HPDE6-E6E7 (cell line): ENCODE data around the gene TRIM41.
"Not testable (repeated sequence)": the region's sequence is repeated elsewhere in the genome, so short reads cannot be mapped to it uniquely, and the experiment has no call there.

Source experiments
- DNase-seq: peaks from one replicate; pipeline ENCODE4 v3.0.0; 2011; ENCODE audit warnings: missing footprints; ENCODE audit errors: extremely low spot score

TRIM41 gene

DNA sequence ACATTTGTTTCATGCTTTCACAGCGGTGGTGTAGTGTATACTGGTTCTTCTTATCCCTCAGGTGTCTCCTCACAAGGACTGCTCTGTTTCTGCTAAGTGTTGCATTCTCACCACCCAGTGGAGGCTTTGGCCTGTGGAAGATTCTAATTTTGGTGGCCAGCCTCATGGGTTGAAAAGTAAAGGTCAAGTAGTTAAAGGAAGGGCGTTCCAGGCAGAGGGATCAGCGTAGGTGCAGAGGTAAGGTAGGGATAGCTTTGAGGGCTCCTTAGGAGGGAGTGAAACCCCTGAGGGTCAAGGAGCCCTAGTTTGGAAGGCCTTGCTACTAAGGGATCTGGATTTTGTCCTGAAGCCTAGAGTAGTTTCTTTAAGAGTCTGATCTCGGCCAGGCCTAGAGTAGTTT lies 25.2 kb downstream of the TRIM41 start:
- no peak for DNase-seq

DNA sequence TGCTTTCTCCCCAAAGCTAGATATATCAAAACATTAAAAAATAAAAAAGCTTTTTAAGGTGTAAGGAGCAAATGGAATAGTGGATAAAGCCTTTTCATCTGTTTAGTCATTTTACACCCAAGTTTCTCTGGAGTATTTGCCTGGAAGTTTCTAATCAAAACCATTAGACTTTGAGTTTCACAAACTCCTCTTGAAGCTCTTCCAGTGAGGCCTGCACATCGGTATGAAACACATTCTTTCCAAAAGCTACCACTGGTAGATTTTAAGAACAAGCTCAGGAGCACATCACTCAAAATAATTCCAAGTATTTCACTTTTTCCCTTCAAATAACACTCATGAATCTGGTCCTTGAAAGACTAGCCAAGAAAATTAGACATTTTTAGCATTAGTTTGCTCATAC lies 32.2 kb downstream of the TRIM41 start:
- DNase-seq: no peak

DNA sequence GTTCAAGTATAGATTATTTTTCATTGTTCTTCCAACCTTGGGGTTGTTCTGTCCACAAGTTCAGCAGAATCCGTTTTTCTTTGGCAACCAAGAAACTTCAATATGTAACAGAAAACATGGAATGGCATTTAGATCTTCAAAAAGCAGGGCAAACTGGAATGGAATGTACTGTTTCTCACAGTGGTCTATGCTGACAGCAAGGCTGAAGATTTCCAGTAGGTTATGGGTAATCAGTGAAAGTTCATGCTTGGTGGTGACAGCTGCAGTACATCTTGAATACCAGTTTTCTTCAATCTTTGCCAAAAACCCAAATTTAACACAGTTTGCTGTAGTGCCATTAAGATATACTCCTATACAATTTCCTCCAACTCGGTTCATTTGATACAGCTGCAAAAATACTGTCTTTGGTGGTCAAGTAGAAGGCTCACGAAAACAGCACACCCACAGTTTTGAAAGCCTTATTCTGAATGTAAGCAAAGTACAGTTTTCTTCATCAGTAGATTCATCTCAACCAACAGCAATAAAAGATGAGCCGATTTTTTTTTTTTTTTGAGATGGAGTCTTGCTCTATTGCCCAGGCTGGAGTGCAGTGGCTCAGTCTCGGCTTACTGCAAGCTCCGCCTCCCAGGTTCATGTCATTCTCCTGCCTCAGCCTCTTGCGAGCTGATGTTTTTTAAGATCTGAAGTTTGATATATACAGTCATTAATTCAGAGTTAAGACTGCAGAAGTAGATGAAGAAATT lies 32.9 kb downstream of the TRIM41 start:
- no peak for DNase-seq

DNA sequence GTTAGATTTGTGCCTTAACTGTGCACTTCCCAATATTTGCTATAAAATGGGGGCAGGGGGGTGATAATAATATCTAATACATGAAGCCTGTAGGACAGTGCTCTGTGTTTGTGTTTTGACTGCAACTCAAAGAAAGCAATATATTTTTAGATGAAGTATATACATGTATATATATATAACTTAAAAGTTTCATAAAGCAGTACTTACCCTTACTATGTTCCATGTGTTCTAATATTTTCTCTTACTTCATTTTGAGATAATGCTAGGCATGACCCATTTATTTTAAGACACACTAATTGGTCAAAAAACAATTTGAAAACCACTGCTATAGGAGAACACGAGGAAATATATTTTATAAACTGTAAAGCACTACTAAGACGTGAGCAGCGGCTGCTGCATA lies 35.5 kb downstream of the TRIM41 start:
- DNase-seq: no peak

DNA sequence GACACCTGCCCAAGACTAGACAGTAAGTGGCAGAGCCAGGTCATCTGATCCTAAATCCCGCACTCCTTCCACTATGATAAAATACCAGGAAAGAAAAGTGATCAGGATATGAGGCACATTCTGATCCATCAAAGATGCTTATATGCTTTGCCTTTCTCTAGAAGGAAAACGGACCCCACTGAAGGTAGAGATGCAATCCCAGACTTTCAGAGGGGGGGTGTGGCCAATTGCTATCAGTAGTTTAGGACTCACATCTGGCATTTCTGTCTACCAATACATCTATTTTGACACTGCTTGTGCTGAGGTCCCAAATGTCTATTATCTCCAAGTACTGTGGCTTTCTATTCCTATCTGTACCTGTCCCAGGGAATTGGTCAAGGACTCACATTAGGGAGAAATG lies 36.2 kb downstream of the TRIM41 start:
- DNase-seq: no peak

DNA sequence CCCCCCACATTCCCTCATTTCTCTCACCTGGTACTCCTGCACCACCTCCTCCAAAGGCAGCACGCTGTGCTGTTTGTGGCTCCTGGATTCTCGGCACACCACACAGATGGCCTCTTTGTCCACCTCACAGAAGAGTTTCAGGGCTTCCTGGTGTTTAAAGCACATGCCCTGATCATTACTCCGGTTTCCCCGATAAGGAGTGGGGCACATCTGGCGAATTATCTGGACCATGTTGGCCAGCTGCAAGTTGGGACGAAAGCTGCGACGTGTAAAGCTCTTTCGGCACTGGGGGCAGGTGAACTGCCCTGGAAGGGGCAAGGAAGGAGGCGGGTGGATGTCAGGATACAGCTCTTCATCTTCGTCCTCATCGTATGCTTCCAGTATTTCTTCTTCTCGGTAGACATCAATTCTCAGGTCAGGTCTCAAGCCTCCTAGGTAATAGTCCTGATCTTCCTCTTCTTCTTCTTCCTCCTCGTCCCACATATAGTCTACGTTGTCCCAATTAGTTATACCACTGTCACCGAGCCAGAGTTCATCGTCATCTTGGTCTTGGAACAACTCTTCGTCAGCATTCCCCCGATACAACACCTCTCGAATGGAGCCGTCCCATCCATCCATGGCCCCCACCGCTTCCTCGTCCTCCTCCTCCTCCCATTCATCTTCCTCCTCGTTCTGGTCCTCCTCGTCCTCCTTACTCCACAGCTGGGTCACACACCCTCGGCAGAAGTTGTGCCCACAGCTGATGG lies 37.1 kb downstream of the TRIM41 start:
- DNase-seq: no peak

DNA sequence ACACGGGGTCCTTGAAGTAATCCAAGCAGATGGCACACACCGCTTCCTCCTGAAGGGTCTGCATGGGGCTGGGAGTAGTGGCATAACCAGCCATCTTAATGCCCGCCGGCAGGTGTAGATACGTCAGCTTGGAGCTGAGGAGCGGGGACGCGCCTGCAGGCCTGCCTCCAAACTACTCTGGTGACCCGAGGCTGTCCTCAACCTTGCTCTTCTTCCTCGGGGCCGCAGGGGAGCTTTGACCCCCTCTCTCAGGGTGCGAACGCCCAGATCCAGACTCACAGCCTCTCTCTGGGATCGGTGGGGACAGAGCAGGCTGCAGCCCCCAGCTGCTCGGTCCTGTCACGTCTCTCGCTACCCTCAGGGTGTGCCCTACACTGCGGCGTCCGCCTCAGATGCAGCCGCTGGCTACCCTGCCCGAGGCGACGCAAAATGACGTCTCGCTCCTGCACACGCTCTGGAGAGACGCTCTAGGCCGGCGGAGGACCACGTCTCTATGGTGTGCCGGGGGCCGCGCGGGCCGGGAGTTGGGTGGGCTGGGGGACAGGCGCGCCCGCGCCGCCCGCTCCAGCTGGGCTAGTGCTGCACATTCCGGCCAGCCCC lies 37.7 kb downstream of the TRIM41 start, which contains the start of gene TRIM52:
Gene TRIM52 (minus strand): TSS at position 424 of the 600 bp plus-strand sequence. CDS start 330 bp downstream, at position 94.
- DNase-seq: peak; percentile 69

DNA sequence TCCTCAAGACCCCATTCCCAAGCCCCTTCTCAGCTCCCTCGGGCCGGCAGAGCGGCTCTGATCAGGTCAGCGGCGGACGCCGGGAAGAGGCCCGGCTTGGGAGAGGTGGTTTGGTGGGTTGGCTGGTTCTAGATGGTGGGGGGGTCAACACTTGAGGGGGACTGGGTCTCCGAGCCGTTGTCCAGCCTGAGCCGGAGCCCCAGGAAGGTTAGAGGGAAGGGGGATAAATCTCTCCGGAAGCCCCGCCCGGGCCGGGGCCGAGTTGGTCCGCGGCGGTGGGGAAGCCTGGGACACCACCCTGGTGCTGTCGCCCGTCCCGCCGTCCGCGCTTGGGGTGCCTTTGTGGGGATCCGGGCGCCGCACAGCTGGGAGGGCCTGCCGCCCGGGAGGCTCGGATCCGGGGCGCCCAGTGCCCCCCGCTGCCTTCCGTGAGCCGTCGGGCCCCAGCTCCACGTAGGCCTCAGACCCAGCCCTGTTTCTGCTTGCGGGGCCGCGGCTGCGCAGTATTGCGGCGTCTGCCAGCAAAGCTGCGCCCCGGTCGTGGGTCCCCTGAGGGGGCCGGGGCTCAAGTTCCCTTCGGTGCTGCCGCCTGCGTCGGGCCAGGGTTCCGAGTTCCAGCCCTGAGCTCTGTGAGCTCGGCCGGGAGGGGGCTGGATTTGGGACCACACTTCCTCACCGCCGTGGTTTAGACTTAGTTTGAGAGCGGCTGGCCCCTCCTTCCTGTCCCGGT lies 38.4 kb downstream of the TRIM41 start:
- no peak for DNase-seq

DNA sequence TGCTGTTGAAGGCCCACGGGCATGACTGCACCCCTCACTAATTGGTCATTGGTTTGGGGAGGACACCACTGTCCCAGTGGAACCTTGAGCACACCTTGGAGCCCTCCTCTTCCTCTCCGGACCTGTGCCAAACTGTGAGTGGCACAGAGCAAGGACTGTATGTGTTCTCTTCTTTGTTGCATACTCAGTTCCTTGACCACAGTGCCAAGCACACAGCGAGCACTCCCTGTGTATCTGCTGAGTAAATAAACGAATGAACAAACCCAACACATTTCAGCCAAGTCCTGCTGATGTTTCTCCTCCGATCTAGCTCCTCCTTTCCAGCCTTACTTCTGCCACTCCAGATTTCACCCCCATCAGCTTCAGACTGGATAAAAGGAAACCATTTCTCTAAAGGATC lies 40.6 kb downstream of the TRIM41 start:
- no peak for DNase-seq

DNA sequence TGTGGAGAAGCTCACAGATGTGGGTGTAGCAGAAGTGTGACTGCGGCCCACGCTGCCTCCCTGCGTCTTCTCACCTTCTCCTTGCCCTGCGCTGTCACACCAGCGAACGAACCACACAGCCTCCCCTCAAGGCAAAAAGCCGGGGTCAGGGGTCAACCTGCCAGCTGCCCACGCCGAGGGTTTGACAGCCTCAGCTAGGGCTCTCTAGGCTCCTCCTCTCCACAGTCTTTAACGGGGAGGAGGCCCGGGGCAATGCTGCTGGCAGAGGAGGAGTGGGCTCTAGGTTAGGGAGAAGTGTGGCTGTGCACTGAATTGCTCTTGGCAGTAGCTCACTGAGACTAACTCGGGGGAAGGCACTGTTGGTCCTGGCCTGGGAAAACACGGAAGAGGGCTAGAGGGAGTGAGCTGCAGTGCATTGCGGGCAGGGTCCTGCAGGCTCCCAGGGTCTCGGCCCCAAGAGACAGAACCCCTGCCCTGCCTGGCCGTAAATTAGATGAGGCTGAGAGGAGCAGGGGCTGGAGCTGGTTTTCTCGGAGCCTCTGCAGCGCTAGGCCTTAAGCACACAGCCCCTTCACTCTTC lies 42.1 kb downstream of the TRIM41 start:
- DNase-seq: no peak

DNA sequence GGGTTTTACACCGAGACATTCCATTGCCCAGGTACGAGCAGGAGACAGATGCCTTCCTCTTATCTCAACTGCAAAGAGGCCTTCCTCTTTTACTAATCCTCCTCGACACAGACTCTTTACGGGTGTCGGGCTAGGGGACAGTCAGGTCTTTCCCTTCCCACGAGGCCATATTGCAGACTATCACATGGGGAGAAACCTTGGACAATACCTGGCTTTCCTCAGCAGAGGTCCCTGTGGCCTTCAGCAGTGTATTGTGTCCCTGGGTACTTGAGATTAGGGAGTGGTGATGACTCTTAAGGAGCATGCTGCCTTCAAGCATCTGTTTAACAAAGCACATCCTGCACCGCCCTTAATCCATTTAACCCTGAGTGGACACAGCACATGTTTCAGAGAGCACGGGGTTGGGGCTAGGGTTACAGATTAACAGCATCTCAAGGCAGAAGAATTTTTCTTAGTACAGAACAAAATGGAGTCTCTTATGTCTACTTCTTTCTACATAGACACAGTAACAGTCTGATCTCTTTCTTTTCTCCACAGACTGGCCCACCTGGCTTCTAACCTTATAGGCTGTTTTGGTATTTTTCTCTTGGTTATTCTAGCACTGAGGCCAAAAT lies 44.3 kb downstream of the TRIM41 start:
- not testable (repeated sequence) for DNase-seq

DNA sequence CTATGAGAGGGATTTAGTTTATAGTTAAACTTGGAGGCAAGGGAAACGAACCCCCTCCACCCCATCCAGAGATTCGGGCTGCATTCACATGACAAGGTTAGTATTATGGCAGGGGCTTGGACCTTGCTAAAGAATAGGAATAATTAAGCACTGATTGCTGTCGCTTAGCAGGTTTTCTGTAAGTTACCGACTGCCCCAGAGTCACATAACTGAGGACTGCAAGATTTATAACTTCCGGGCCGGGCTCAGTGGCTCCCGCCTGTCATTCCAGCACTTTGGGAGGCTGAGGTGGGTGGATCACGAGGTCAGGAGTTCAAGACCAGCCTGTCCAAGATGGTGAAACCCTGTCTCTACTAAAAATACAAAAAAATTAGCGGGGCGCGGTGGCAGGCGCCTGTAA lies 44.8 kb downstream of the TRIM41 start:
- not testable (repeated sequence) for DNase-seq

DNA sequence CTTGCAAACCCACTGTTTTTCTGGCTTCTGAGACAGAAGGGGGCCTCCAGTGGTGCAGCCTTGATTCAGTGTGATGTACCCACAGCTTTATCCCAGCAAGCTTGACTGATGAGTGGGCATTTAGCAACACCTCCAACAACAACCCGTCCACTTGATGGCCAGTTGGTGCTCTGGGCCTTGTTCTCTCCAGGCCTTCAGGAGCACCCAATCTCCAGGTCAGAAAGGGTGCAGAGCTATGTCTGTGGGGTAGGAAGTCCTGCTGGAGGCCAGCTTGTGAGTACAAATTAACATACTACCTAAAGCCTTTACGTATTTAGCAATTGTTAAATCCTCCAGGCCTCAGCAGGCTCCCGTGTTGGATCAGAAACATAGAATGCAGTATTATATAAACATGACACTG lies 48.0 kb downstream of the TRIM41 start:
- DNase-seq: no peak

DNA sequence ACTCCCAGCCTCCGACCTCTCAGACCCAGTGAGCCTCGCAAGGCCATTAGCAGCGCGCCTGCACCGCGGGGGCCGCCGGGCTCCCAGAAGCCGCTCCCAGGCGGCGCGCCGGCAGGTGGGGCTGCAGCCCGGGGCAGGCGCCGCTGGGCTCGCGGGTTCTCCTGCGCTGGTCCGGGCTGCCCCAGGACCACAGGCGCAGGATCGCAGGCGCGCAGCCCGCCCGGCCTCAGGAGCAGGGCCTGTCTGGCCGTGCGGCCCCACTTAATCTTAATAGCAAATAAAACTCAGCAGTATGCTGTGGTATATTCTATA lies 50.3 kb downstream of the TRIM41 start:
- not testable (repeated sequence) for DNase-seq

DNA sequence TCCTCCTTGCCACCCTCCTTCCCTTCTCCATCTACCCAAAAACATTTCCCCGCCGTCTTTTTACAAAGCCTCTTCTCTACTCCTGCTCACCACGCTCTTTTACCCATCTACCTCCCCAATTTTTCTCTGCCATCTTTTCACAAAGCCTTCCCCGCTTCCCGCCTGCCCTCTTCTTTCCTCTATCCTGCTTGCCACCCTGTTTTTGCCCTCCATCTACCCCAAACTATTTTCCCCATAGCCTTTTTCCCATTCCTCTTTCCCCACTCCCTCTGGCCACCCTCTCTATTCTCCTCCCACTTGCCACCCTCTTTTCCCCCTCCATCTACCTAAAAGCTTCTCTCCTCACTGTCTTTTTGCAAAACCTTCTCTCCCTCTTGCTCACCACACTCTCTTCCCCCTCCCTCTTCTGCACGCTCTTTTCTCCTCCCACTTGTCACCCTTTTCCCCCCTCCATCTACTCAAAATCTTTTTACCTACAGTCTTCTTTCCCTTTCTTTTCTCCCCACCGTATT lies 57.2 kb downstream of the TRIM41 start:
- DNase-seq: no peak

DNA sequence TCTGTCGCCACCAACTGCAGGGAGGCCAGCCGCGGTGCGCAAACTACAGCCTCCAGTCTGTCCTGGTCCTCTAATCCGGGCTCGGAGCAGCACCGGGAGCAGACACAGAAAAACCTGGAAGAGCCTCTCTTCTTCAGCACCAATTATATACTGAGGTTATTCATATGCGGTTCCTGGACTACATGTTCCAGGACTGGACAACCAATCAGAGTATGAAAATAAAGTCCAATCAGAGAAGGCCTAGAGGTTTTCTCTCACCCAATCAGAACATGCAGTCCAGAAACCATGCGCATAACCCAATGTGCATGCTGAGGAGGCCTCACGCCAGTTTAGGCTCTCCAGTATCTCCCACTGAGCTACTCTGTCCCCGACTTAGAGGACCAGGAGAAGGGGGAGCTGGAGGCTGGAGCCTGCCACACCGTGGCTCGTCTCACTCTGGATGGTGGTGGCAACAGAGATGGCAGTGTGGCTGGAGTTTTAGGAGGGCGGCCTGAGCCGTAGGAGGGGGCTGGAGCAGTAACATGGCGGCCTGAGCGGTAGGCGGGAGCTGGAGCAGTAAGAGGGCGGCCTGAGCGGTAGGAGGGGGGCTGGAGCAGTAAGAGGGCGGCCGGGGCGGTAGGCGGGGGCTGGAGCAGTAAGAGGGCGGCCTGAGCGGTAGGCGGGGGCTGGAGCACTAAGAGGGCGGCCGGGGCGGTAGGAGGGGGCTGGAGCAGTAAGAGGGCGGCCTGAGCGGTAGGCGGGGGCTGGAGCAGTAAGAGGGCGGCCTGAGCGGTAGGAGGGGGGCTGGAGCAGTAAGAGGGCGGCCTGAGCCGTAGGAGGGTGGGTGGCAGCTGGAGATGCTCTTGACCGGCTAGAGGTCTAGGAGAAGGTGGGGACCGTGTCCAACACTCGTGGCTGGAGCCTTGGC lies 58.2 kb downstream of the TRIM41 start:
- no peak for DNase-seq

DNA sequence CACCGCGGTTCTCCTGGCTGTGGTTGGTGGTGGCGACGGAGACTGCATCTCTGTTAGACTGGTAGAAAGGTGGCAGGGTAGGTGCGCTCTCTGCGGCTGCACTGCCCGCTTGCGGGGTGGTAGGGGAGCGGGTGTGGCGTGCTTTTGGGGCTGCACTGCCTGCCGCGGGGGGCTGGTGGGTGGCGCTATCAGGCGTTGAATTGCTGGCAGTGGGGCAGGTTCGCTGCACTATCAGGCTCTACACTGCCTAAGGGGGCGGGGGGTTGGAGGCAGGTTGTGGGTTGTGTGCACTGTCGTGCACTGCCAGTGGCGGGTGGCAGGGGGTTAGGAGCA lies 58.9 kb downstream of the TRIM41 start:
- no peak for DNase-seq

DNA sequence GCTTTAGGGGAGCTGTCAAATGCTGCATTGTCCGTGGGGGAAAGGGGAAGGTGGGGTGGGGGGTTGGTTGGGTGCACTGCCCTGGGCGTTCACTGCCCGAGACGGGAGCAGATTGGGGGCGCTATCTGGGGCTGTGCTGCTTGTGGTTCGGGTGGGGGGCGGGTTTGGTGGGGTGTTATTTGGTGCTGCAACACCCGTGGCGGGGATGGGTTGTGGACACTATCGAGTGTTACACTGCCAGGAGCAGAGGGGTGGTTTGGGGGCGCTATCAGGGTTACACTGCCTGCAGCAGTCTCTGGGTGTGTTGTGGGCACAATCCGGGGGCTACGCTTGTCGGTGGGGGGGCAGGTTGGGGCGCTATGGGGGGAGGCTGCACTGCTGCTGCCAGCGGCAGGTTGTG lies 59.3 kb downstream of the TRIM41 start:
- DNase-seq: not testable (repeated sequence)

DNA sequence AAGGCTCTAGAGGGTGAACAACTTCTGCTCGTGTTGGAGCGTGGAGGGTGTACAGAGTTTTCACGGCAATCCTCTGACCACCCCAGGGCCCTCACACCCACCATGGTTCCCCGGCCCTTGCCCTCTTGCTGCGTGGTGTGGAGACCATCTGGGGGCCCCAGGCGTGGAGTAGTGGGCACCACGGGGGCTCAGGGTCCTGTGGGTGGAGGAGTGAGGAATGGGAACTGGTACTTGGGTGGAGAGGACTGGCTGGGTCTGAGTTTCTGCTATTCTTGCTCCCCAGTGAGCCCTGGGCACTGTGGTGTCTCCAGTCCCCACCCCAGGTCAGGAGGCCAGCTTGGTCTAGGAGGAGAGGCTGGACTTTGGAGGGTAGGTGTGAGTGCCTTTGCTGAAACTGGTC lies 59.8 kb downstream of the TRIM41 start:
- DNase-seq: no peak

DNA sequence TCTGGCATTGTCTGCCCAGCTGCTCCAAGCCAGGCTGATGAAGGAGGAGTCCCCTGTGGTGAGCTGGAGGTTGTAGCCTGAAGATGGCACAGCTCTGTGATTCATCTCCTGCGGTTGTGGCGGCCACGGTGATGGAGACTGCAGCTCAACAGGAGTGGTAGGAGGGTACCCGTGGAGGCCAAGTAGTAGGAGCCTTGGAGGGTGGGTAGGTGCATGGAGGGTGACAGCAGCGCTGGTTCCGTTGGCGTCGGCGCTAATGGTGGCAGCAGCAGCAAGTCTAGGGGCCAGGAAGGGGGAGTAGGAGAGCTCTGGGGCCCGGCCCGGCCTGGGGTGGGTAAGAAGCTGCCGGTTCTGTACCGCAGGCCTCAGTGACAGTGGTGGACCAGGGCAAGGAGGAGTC lies 60.3 kb downstream of the TRIM41 start:
- DNase-seq: no peak
